ENCODE results near the gene LRP1.

The LRP1 gene

GRCh38 chr12:57105011-57105753, 23.1 kb upstream of the LRP1 start:
- ChIA-PET CTCF (interaction anchor here (0.7 to 27.7 kb wide), 4 partner anchors 9 to 34 kb away, joined by 3 to 835 read pairs (median 152); partner anchors contain the start of gene NEMP1), POLR2A (interaction anchor here (1.9 kb wide), 1 partner anchor 17 kb away, joined by 4 read pairs; no protein-coding TSS in a partner anchor)
- DNase-seq = no peak
- no peak overlapping the region for H3K4me3 ChIP-seq (ENCODE audit: control insufficient read depth in 1 of 7, extremely low read depth in 1 of 7, insufficient read depth in 4 of 7, low read depth in 2 of 7, low read length in 6 of 7)
- no peaks in the 10 kb centered on the region for H3K9me3 ChIP-seq (ENCODE audit: control extremely low read depth in 1 of 5, control insufficient read depth in 4 of 5, insufficient read depth in 2 of 5, low read depth in 1 of 5, low read length in 4 of 5)
- no peaks in the 10 kb centered on the region for H3K27me3 ChIP-seq (replicated peaks in 2 of 5; ENCODE audit: control insufficient read depth in 4 of 5, insufficient read depth in 5 of 5, low read length in 4 of 5)
- peaks cover 6 to 20% (median 18%) of the 10 kb centered on the region in 4 experiments for H3K4me1 ChIP-seq (ENCODE audit: control extremely low read depth in 1 of 4, control insufficient read depth in 4 of 4, insufficient read depth in 4 of 4, low read length in 3 of 4)
- WGBS (ENCODE audit: insufficient coverage) = over 99% methylated on average over 13 of the region's 14 CpGs
- H3K27ac ChIP-seq (ENCODE audit: insufficient read depth in 1 of 2, low read depth in 1 of 2, low read length in 2 of 2, poor library complexity in 1 of 2, severe bottlenecking in 2 of 2) = no peak overlapping the region
- H3K36me3 ChIP-seq (ENCODE audit: control insufficient read depth in 4 of 4, insufficient read depth in 4 of 4, low read length in 3 of 4) = peaks cover 13 to 63% (median 55%) of the 10 kb centered on the region in 4 experiments

GRCh38 chr12:57106021-57106708, 22.1 kb upstream of the LRP1 start:
- 95% methylated on average over 9 of the region's 9 CpGs for WGBS (ENCODE audit: insufficient coverage)
- POLR2A ChIA-PET = no interaction called here
- Histone ChIP-seq H3K9me3 (ENCODE audit: control extremely low read depth in 1 of 5, control insufficient read depth in 4 of 5, insufficient read depth in 2 of 5, low read depth in 1 of 5, low read length in 4 of 5) (no peaks in the 10 kb centered on the region), H3K27ac (ENCODE audit: insufficient read depth in 1 of 2, low read depth in 1 of 2, low read length in 2 of 2, poor library complexity in 1 of 2, severe bottlenecking in 2 of 2) (no peak overlapping the region), H3K4me3 (ENCODE audit: control insufficient read depth in 1 of 7, extremely low read depth in 1 of 7, insufficient read depth in 4 of 7, low read depth in 2 of 7, low read length in 6 of 7) (no peak overlapping the region), H3K27me3 (replicated peaks in 2 of 5; ENCODE audit: control insufficient read depth in 4 of 5, insufficient read depth in 5 of 5, low read length in 4 of 5) (no peaks in the 10 kb centered on the region), H3K4me1 (ENCODE audit: control extremely low read depth in 1 of 4, control insufficient read depth in 4 of 4, insufficient read depth in 4 of 4, low read length in 3 of 4) (peaks cover 6 to 28% (median 23%) of the 10 kb centered on the region in 4 experiments), H3K36me3 (ENCODE audit: control insufficient read depth in 4 of 4, insufficient read depth in 4 of 4, low read length in 3 of 4) (peaks cover 13 to 61% (median 52%) of the 10 kb centered on the region in 4 experiments)
- no peak for DNase-seq
- CTCF ChIA-PET = interaction anchor here (1.8 to 27.7 kb wide), 4 partner anchors 10 to 35 kb away, joined by 6 to 835 read pairs (median 152); partner anchors contain the start of gene NEMP1

- POLR2A ChIA-PET = no interaction called here
Measured at GRCh38 chr12:57107456-57108155, 20.7 kb upstream of the LRP1 start.

GRCh38 chr12:57109207-57110103, 18.8 kb upstream of the LRP1 start:
- no peaks in the 10 kb centered on the region for H3K9me3 ChIP-seq (ENCODE audit: control extremely low read depth in 1 of 5, control insufficient read depth in 4 of 5, insufficient read depth in 2 of 5, low read depth in 1 of 5, low read length in 4 of 5)
- H3K36me3 ChIP-seq (ENCODE audit: control insufficient read depth in 4 of 4, insufficient read depth in 4 of 4, low read length in 3 of 4) = peaks cover 13 to 43% (median 37%) of the 10 kb centered on the region in 4 experiments
- ChIA-PET POLR2A (interaction anchor here (3.5 kb wide), 1 partner anchor 21 kb away, joined by 42 read pairs; the partner anchor contains the start of gene NAB2), CTCF (interaction anchor here (8.0 to 27.7 kb wide), 3 partner anchors 13 to 39 kb away, joined by 60 to 835 read pairs (median 244); partner anchors contain the start of gene NEMP1)
- H3K4me1 ChIP-seq (ENCODE audit: control extremely low read depth in 1 of 4, control insufficient read depth in 4 of 4, insufficient read depth in 4 of 4, low read length in 3 of 4) = peaks cover 6 to 37% (median 30%) of the 10 kb centered on the region in 4 experiments
- 70% methylated on average over 4 of the region's 7 CpGs for WGBS (ENCODE audit: insufficient coverage)
- peak overlapping the region in 6 of 7 experiments; percentile 84 to 98 (median 90) for H3K4me3 ChIP-seq (ENCODE audit: control insufficient read depth in 1 of 7, extremely low read depth in 1 of 7, insufficient read depth in 4 of 7, low read depth in 2 of 7, low read length in 6 of 7)
- no peak for DNase-seq
- no peaks in the 10 kb centered on the region for H3K27me3 ChIP-seq (replicated peaks in 2 of 5; ENCODE audit: control insufficient read depth in 4 of 5, insufficient read depth in 5 of 5, low read length in 4 of 5)
- H3K27ac ChIP-seq (ENCODE audit: insufficient read depth in 1 of 2, low read depth in 1 of 2, low read length in 2 of 2, poor library complexity in 1 of 2, severe bottlenecking in 2 of 2) = peak overlapping the region in 1 of 2 experiments; percentile 95

More at GRCh38 chr12:57107456-57108155, 20.7 kb upstream of the LRP1 start:
- Histone ChIP-seq H3K27ac (ENCODE audit: insufficient read depth in 1 of 2, low read depth in 1 of 2, low read length in 2 of 2, poor library complexity in 1 of 2, severe bottlenecking in 2 of 2) (no peak overlapping the region), H3K9me3 (ENCODE audit: control extremely low read depth in 1 of 5, control insufficient read depth in 4 of 5, insufficient read depth in 2 of 5, low read depth in 1 of 5, low read length in 4 of 5) (no peaks in the 10 kb centered on the region), H3K4me3 (ENCODE audit: control insufficient read depth in 1 of 7, extremely low read depth in 1 of 7, insufficient read depth in 4 of 7, low read depth in 2 of 7, low read length in 6 of 7) (no peak overlapping the region), H3K27me3 (replicated peaks in 2 of 5; ENCODE audit: control insufficient read depth in 4 of 5, insufficient read depth in 5 of 5, low read length in 4 of 5) (no peaks in the 10 kb centered on the region), H3K36me3 (ENCODE audit: control insufficient read depth in 4 of 4, insufficient read depth in 4 of 4, low read length in 3 of 4) (peaks cover 13 to 52% (median 46%) of the 10 kb centered on the region in 4 experiments), H3K4me1 (ENCODE audit: control extremely low read depth in 1 of 4, control insufficient read depth in 4 of 4, insufficient read depth in 4 of 4, low read length in 3 of 4) (peaks cover 6 to 35% (median 29%) of the 10 kb centered on the region in 4 experiments)
- WGBS (ENCODE audit: insufficient coverage) = 99% methylated on average over 4 of the region's 7 CpGs
- CTCF ChIA-PET = interaction anchor here (1.2 to 27.7 kb wide), 6 partner anchors 8 to 65 kb away, joined by 3 to 835 read pairs (median 33); partner anchors contain the start of gene NEMP1
- DNase-seq = no peak

- DNase-seq = peak; percentile 54 to 73 (median 64)
- WGBS (ENCODE audit: insufficient coverage) = 3% methylated on average over 24 of the region's 28 CpGs
- Histone ChIP-seq H3K9me3 (ENCODE audit: control extremely low read depth in 1 of 5, control insufficient read depth in 4 of 5, insufficient read depth in 2 of 5, low read depth in 1 of 5, low read length in 4 of 5) (no peaks in the 10 kb centered on the region), H3K4me3 (ENCODE audit: control insufficient read depth in 1 of 7, extremely low read depth in 1 of 7, insufficient read depth in 4 of 7, low read depth in 2 of 7, low read length in 6 of 7) (peak overlapping the region; percentile 72 to 98 (median 90)), H3K36me3 (ENCODE audit: control insufficient read depth in 4 of 4, insufficient read depth in 4 of 4, low read length in 3 of 4) (peaks cover 8 to 33% (median 29%) of the 10 kb centered on the region in 4 experiments), H3K4me1 (ENCODE audit: control extremely low read depth in 1 of 4, control insufficient read depth in 4 of 4, insufficient read depth in 4 of 4, low read length in 3 of 4) (peaks cover 6 to 37% (median 30%) of the 10 kb centered on the region in 4 experiments), H3K27me3 (replicated peaks in 2 of 5; ENCODE audit: control insufficient read depth in 4 of 5, insufficient read depth in 5 of 5, low read length in 4 of 5) (no peaks in the 10 kb centered on the region), H3K27ac (ENCODE audit: insufficient read depth in 1 of 2, low read depth in 1 of 2, low read length in 2 of 2, poor library complexity in 1 of 2, severe bottlenecking in 2 of 2) (peak overlapping the region; percentile 85 to 95)
- ChIA-PET CTCF (interaction anchor here (0.9 to 27.7 kb wide), 11 partner anchors 12 to 109 kb away, joined by 3 to 835 read pairs (median 13); partner anchors contain the start of gene NEMP1), POLR2A (interaction anchor here (0.6 to 3.5 kb wide), 5 partner anchors 18 to 57 kb away, joined by 3 to 42 read pairs (median 4); partner anchors contain the start of gene NAB2)
Measured at GRCh38 chr12:57110104-57111030, 17.9 kb upstream of the LRP1 start.
